Hepatocyte (in vitro differentiated cells): ENCODE measurements around the gene LRRC32. TPM values are rescaled to one million over a fixed set of nuclear protein-coding genes. Genes with fewer than 3 reads are reported as not detected.
"Not testable (repeated sequence)": the region's sequence is repeated elsewhere in the genome, so short reads cannot be mapped to it uniquely, and the experiment has no call there.

Experiments used
- DNase-seq: peaks from one replicate; pipeline ENCODE4 v3.0.0-alpha.2; 2016; ENCODE audit warnings: low spot score
- H2AFZ ChIP-seq: fragments of 200-600 bp; sonication (generic); 2 replicates; pipeline ENCODE4 v1.6.0; 2016; ENCODE audit warnings: antibody characterized with exemption, mild to moderate bottlenecking
- H3K27ac ChIP-seq: fragments of 200-600 bp; sonication (generic); 2 replicates; pipeline ENCODE4 v1.5.1; 2016; ENCODE audit warnings: mild to moderate bottlenecking
- H3K27me3 ChIP-seq: fragments of 200-600 bp; sonication (generic); 2 replicates; pipeline ENCODE4 v1.6.1; 2016
- H3K36me3 ChIP-seq: fragments of 200-600 bp; sonication (generic); replicated peaks from 2 replicates; pipeline ENCODE4 v1.5.1; 2016; ENCODE audit warnings: low read depth; ENCODE audit not compliant: insufficient read depth
- H3K4me1 ChIP-seq: fragments of 200-600 bp; sonication (generic); 2 replicates; pipeline ENCODE4 v1.5.1; 2016; ENCODE audit warnings: mild to moderate bottlenecking, moderate library complexity; ENCODE audit not compliant: insufficient read depth
- H3K4me2 ChIP-seq: fragments of 200-600 bp; sonication (generic); 2 replicates; pipeline ENCODE4 v1.6.0; 2016
- H3K4me3 ChIP-seq: fragments of 200-600 bp; sonication (generic); 2 replicates; pipeline ENCODE4 v1.5.1; 2016; ENCODE audit warnings: mild to moderate bottlenecking
- H3K79me2 ChIP-seq: fragments of 200-600 bp; sonication (generic); 2 replicates; pipeline ENCODE4 v1.6.0; 2017; ENCODE audit warnings: mild to moderate bottlenecking
- H3K9me2 ChIP-seq: fragments of 200-600 bp; sonication (generic); replicated peaks from 2 replicates; pipeline ENCODE4 v1.6.0; 2017; ENCODE audit warnings: mild to moderate bottlenecking; ENCODE audit not compliant: insufficient read depth
- H3K9me3 ChIP-seq: fragments of 200-600 bp; sonication (generic); 2 replicates; pipeline ENCODE4 v1.5.1; 2016; ENCODE audit warnings: low read depth, mild to moderate bottlenecking
- H4K20me1 ChIP-seq: fragments of 200-600 bp; sonication (generic); 2 replicates; pipeline ENCODE4 v1.6.0; 2016; ENCODE audit warnings: mild to moderate bottlenecking; ENCODE audit not compliant: insufficient read depth, poor library complexity, severe bottlenecking
- CTCF ChIP-seq: fragments of 200-600 bp; sonication (generic); IDR thresholded peaks from 2 replicates; pipeline ENCODE4 v1.5.1; 2016; ENCODE audit warnings: antibody characterized with exemption, mild to moderate bottlenecking; ENCODE audit not compliant: poor library complexity
- EZH2 ChIP-seq: fragments of 200-600 bp; sonication (generic); IDR thresholded peaks from 2 replicates; pipeline ENCODE4 v1.6.1; 2016; ENCODE audit warnings: antibody characterized with exemption, mild to moderate bottlenecking, borderline replicate concordance
- EZH2phosphoT487 ChIP-seq: fragments of 200-600 bp; sonication (generic); IDR thresholded peaks from one replicate; pipeline ENCODE4 v1.6.1; 2018; ENCODE audit warnings: antibody characterized with exemption, mild to moderate bottlenecking, low read depth, moderate library complexity; ENCODE audit not compliant: unreplicated experiment, severe bottlenecking
- WGBS: methylation state at CpG from one replicate; pipeline ENCODE4 v1.1.6; 2016; ENCODE audit warnings: low lambda C conversion rate; ENCODE audit errors: missing lambda C conversion rate; 5-methylcytosine and 5-hydroxymethylcytosine counted together
- polyA plus RNA-seq: library from polyadenylated mRNA; unstranded; fragments of >200 nt; fragmentation: Nextera tagmentation; extraction: Ambion mirVana; gene quantifications from 2 replicates; pipeline ENCODE4 v1.2.1, GENCODE V29; 2016
- total RNA-seq: library from RNA; depleted of rRNA; stranded (reverse); fragments of >200 nt; gene quantifications from 2 replicates; pipeline ENCODE4 v1.2.3, GENCODE V29; 2014

LRRC32 gene
- total and polyA plus RNA-seq, 2 experiments from 2014 or later: 25.5 to 75.2 TPM

GRCh38 chr11:76621466-76621865, 49.1 kb downstream of the LRRC32 start:
- H3K4me3 ChIP-seq: no peak overlapping the region
- H3K9me3 ChIP-seq: no peaks in the 10 kb centered on the region
- no peak overlapping the region for H3K4me2 ChIP-seq
- DNase-seq: no peak
- H3K27me3 ChIP-seq: no peaks in the 10 kb centered on the region
- peaks cover 23% of the 10 kb centered on the region for H3K4me1 ChIP-seq
- TF ChIP-seq EZH2 (no peak), CTCF (no peak), EZH2phosphoT487 (no peak)
- H3K36me3 ChIP-seq: no peaks in the 10 kb centered on the region
- H4K20me1 ChIP-seq: no peaks in the 10 kb centered on the region
- no peak overlapping the region for H2AFZ ChIP-seq
- H3K27ac ChIP-seq: peak overlapping the region; percentile 61
- no peaks in the 10 kb centered on the region for H3K79me2 ChIP-seq
- no peaks in the 10 kb centered on the region for H3K9me2 ChIP-seq
- 84% methylated on average over 8 of the region's 8 CpGs for WGBS

GRCh38 chr11:76620489-76620888, 50.1 kb downstream of the LRRC32 start:
- no peak for TF ChIP-seq EZH2phosphoT487
- no peak for TF ChIP-seq EZH2
- TF ChIP-seq CTCF: no peak
- DNase-seq: no peak

GRCh38 chr11:76619801-76620200, 50.7 kb downstream of the LRRC32 start:
- DNase-seq, H4K20me1 ChIP-seq, H3K9me2 ChIP-seq, H2AFZ ChIP-seq, H3K27ac ChIP-seq, H3K79me2 ChIP-seq, H3K4me3 ChIP-seq, H3K27me3 ChIP-seq, H3K9me3 ChIP-seq, H3K36me3 ChIP-seq, H3K4me2 ChIP-seq: not testable (repeated sequence)
- WGBS: 94% methylated on average over 4 of the region's 5 CpGs
- peaks cover 21% of the 10 kb centered on the region for H3K4me1 ChIP-seq

More at GRCh38 chr11:76620489-76620888, 50.1 kb downstream of the LRRC32 start:
- Histone ChIP-seq H3K79me2 (no peaks in the 10 kb centered on the region), H3K4me1 (peaks cover 23% of the 10 kb centered on the region), H3K27ac (peak overlapping the region; percentile 61), H3K9me3 (no peaks in the 10 kb centered on the region), H2AFZ (no peak overlapping the region), H3K36me3 (no peaks in the 10 kb centered on the region), H4K20me1 (no peaks in the 10 kb centered on the region), H3K9me2 (no peaks in the 10 kb centered on the region), H3K27me3 (no peaks in the 10 kb centered on the region), H3K4me3 (no peak overlapping the region), H3K4me2 (no peak overlapping the region)
- WGBS: 100% methylated on average over 2 of the region's 2 CpGs

- WGBS: 76% methylated on average over 7 of the region's 7 CpGs
- Histone ChIP-seq H3K9me3 (no peaks in the 10 kb centered on the region), H3K27ac (peak overlapping the region; percentile 46), H3K4me3 (no peak overlapping the region), H3K36me3 (no peaks in the 10 kb centered on the region), H4K20me1 (no peaks in the 10 kb centered on the region), H3K79me2 (no peaks in the 10 kb centered on the region), H2AFZ (no peak overlapping the region), H3K4me2 (no peak overlapping the region), H3K9me2 (no peaks in the 10 kb centered on the region), H3K27me3 (no peaks in the 10 kb centered on the region), H3K4me1 (peaks cover 10% of the 10 kb centered on the region)
- no peak for TF ChIP-seq EZH2phosphoT487
- no peak for TF ChIP-seq EZH2
- no peak for TF ChIP-seq CTCF
- no peak for DNase-seq
Observed at GRCh38 chr11:76617553-76618265, 52.8 kb downstream of the LRRC32 start.
